HEK293 (cell line): ENCODE data around the gene ADM.

ENCODE experiments used
- CTCF ChIA-PET: fragments of 350-600 bp; formaldehyde crosslinking; extraction: SDS; loops from one replicate; lab custom pipeline; 2021; ENCODE audit warnings: antibody characterized with exemption; lab: Yijun Ruan, JAX
- POLR2A ChIA-PET: fragments of 300-600 bp; formaldehyde crosslinking; extraction: SDS; loops from one replicate; lab custom pipeline; 2020; ENCODE audit warnings: antibody characterized with exemption, inconsistent platforms; lab: Yijun Ruan, JAX
- H3K27ac ChIP-seq: fragments of 200-500 bp; sonication (Bioruptor generic); 2 replicates; pipeline ENCODE4 v1.5.1; 2014; ENCODE audit warnings: low read depth, low read length, control low read depth, inconsistent platforms; ENCODE audit errors: extremely low read depth
- H3K36me3 ChIP-seq, 2 experiments: fragments of 200-500 bp in 1 of 2; sonication (Bioruptor generic) in 1 of 2; 1 replicate in 1 of 2; 2 replicates in 1 of 2; pipeline ENCODE4 v1.5.1; 2014 to 2017; ENCODE audit warnings: inconsistent platforms in 2 of 2, low read length in 2 of 2; ENCODE audit not compliant: control insufficient read depth in 2 of 2, insufficient read depth in 1 of 2
- H3K4me1 ChIP-seq: fragments of 200-500 bp; sonication (Bioruptor generic); 2 replicates; pipeline ENCODE4 v1.5.1; 2014; ENCODE audit warnings: mild to moderate bottlenecking, low read length, inconsistent platforms; ENCODE audit not compliant: control insufficient read depth, insufficient read depth
- H3K4me3 ChIP-seq: 2 replicates; pipeline ENCODE4 v1.5.1; 2011; ENCODE audit warnings: low read depth, mild to moderate bottlenecking, control low read depth, low read length, moderate library complexity
- H3K9me3 ChIP-seq: fragments of 200-500 bp; sonication (Bioruptor generic); 2 replicates; pipeline ENCODE4 v1.5.1; 2014; ENCODE audit warnings: low read depth, low read length, inconsistent platforms; ENCODE audit not compliant: control insufficient read depth, insufficient read depth
- HOXD13 ChIP-seq: sonication (generic); formaldehyde crosslinking; IDR thresholded peaks from 2 replicates; pipeline ENCODE4 v1.8.0; 2022; ENCODE audit warnings: missing genetic modification reagents, borderline replicate concordance
- IKZF3 ChIP-seq: fragments of 450-650 bp; IDR thresholded peaks from 2 replicates; pipeline ENCODE4 v1.5.0; 2018; ENCODE audit warnings: missing biosample characterization, mild to moderate bottlenecking, missing genetic modification characterization, moderate library complexity
- KLF1 ChIP-seq: fragments of 450-650 bp; formaldehyde crosslinking; IDR thresholded peaks from 2 replicates; pipeline ENCODE4 v1.5.1; 2016; ENCODE audit warnings: missing biosample characterization, missing genetic modification characterization
- MZF1 ChIP-seq: fragments of 450-650 bp; formaldehyde crosslinking; IDR thresholded peaks from 2 replicates; pipeline ENCODE4 v1.5.1; 2017; ENCODE audit warnings: missing biosample characterization, missing genetic modification characterization, borderline replicate concordance
- OSR2 ChIP-seq: fragments of 450-650 bp; formaldehyde crosslinking; IDR thresholded peaks from 2 replicates; pipeline ENCODE4 v1.5.1; 2016; ENCODE audit warnings: missing biosample characterization, missing genetic modification characterization
- RBAK ChIP-seq: fragments of 450-650 bp; formaldehyde crosslinking; IDR thresholded peaks from 2 replicates; pipeline ENCODE4 v1.5.1; 2016; ENCODE audit warnings: missing biosample characterization, missing genetic modification characterization
- WT1 ChIP-seq: fragments of 450-650 bp; formaldehyde crosslinking; IDR thresholded peaks from 2 replicates; pipeline ENCODE4 v1.5.1; 2016; ENCODE audit warnings: missing biosample characterization, missing genetic modification characterization
- YY1 ChIP-seq: fragments of 450-650 bp; formaldehyde crosslinking; IDR thresholded peaks from 2 replicates; pipeline ENCODE4 v1.5.1; 2018; ENCODE audit warnings: missing biosample characterization, missing genetic modification characterization
- ZBTB20 ChIP-seq: fragments of 450-650 bp; formaldehyde crosslinking; IDR thresholded peaks from 2 replicates; pipeline ENCODE4 v1.5.1; 2016; ENCODE audit warnings: missing biosample characterization, missing genetic modification characterization
- ZFP41 ChIP-seq: fragments of 450-650 bp; formaldehyde crosslinking; IDR thresholded peaks from 2 replicates; pipeline ENCODE4 v1.5.1; 2016; ENCODE audit warnings: missing biosample characterization, missing genetic modification characterization, borderline replicate concordance
- ZNF146 ChIP-seq: fragments of 450-650 bp; formaldehyde crosslinking; IDR thresholded peaks from 2 replicates; pipeline ENCODE4 v1.5.1; 2016; ENCODE audit warnings: missing biosample characterization, missing genetic modification characterization
- ZNF202 ChIP-seq: fragments of 450-650 bp; formaldehyde crosslinking; IDR thresholded peaks from 2 replicates; pipeline ENCODE4 v1.5.1; 2016; ENCODE audit warnings: missing biosample characterization, missing genetic modification characterization, borderline replicate concordance
- ZNF350 ChIP-seq: fragments of 450-650 bp; formaldehyde crosslinking; IDR thresholded peaks from 2 replicates; pipeline ENCODE4 v1.5.0; 2017; ENCODE audit warnings: missing biosample characterization, mild to moderate bottlenecking, missing genetic modification characterization
- ZNF530 ChIP-seq: fragments of 450-650 bp; formaldehyde crosslinking; IDR thresholded peaks from 2 replicates; pipeline ENCODE4 v1.5.1; 2016; ENCODE audit warnings: low read depth, missing biosample characterization, missing genetic modification characterization
- ZNF558 ChIP-seq: fragments of 450-650 bp; formaldehyde crosslinking; IDR thresholded peaks from 2 replicates; pipeline ENCODE4 v1.5.1; 2016; ENCODE audit warnings: missing biosample characterization, missing genetic modification characterization
- ZNF571 ChIP-seq: fragments of 450-650 bp; formaldehyde crosslinking; IDR thresholded peaks from 2 replicates; pipeline ENCODE4 v1.5.0; 2017; ENCODE audit warnings: missing biosample characterization, missing genetic modification characterization
- ZNF623 ChIP-seq: fragments of 450-650 bp; formaldehyde crosslinking; IDR thresholded peaks from 2 replicates; pipeline ENCODE4 v1.5.1; 2016; ENCODE audit warnings: missing biosample characterization, missing genetic modification characterization
- ZNF830 ChIP-seq: fragments of 450-650 bp; IDR thresholded peaks from 2 replicates; pipeline ENCODE4 v1.5.0; 2018; ENCODE audit warnings: missing biosample characterization, missing genetic modification characterization, low read depth, mild to moderate bottlenecking, moderate library complexity
- ZSCAN30 ChIP-seq: fragments of 450-650 bp; IDR thresholded peaks from 2 replicates; pipeline ENCODE4 v1.5.1; 2018; ENCODE audit warnings: missing biosample characterization, mild to moderate bottlenecking, missing genetic modification characterization, moderate library complexity
- ZXDB ChIP-seq: fragments of 450-650 bp; formaldehyde crosslinking; IDR thresholded peaks from 2 replicates; pipeline ENCODE4 v1.5.1; 2016; ENCODE audit warnings: missing biosample characterization, missing genetic modification characterization
- TF ChIP-seq, protein P1 (sequence below): fragments of 450-650 bp; formaldehyde crosslinking; IDR thresholded peaks from 2 replicates; pipeline ENCODE4 v1.5.1; 2017; ENCODE audit warnings: missing biosample characterization, missing genetic modification characterization
- TF ChIP-seq, protein P2 (sequence below): fragments of 450-650 bp; formaldehyde crosslinking; IDR thresholded peaks from 2 replicates; pipeline ENCODE4 v1.5.1; 2016; ENCODE audit warnings: missing biosample characterization, missing genetic modification characterization
- TF ChIP-seq, protein P3 (sequence below): fragments of 450-650 bp; formaldehyde crosslinking; IDR thresholded peaks from 2 replicates; pipeline ENCODE4 v1.5.1; 2016; ENCODE audit warnings: missing biosample characterization, missing genetic modification characterization
- TF ChIP-seq, protein P4 (sequence below): fragments of 450-650 bp; formaldehyde crosslinking; IDR thresholded peaks from 2 replicates; pipeline ENCODE4; 2016; ENCODE audit warnings: missing biosample characterization, missing genetic modification characterization
- TF ChIP-seq, protein P5 (sequence below): fragments of 450-650 bp; formaldehyde crosslinking; IDR thresholded peaks from 2 replicates; pipeline ENCODE4 v1.5.1; 2016; ENCODE audit warnings: missing biosample characterization, missing genetic modification characterization
- TF ChIP-seq, protein P6 (sequence below): sonication (generic); formaldehyde crosslinking; IDR thresholded peaks from 2 replicates; pipeline ENCODE4 v1.8.1; 2022; ENCODE audit warnings: mild to moderate bottlenecking, moderate library complexity, missing genetic modification reagents

ADM gene

DNA sequence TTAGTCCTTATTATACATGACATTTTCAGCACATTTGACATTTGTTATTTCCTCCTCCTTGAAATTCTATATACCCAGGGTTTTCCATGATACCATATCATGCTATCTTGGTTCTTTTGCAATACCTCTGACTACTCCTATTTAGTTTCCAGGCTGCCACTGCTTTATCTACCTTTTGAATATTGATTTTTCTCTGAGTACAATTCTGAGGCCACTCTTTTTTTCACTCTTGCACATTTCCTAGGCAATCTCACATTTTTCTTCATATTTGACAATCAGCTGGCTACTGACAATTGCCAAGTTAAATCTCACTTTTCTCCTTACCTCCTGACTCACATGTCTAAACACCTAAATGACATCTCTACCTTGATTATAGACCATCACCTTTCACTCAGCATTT lies 22.8 kb upstream of the ADM start:
- H3K4me3 ChIP-seq = no peak overlapping the region
- ChIA-PET POLR2A (interaction anchor here (0.8 kb wide), 1 partner anchor 25 kb away, joined by 4 read pairs; no protein-coding TSS in a partner anchor), CTCF (interaction anchor here (1.1 kb wide), 2 partner anchors 8 to 21 kb away, joined by 3 read pairs; no protein-coding TSS in a partner anchor)
- no peaks in the 10 kb centered on the region for H3K4me1 ChIP-seq
- TF ChIP-seq ZBTB20 (tag by site-specific recombination) = no peak
- TF ChIP-seq ZNF558 (tag by site-specific recombination) = no peak
- no peak for TF ChIP-seq ZNF623 (tag by site-specific recombination)
- no peak for TF ChIP-seq ZNF202 (tag by site-specific recombination)
- TF ChIP-seq RBAK = no peak
- no peak for TF ChIP-seq ZNF530 (tag by site-specific recombination)
- no peak for TF ChIP-seq ZXDB (tag by site-specific recombination)
- TF ChIP-seq MZF1 (tag by site-specific recombination) = no peak
- TF ChIP-seq, protein P1, sequence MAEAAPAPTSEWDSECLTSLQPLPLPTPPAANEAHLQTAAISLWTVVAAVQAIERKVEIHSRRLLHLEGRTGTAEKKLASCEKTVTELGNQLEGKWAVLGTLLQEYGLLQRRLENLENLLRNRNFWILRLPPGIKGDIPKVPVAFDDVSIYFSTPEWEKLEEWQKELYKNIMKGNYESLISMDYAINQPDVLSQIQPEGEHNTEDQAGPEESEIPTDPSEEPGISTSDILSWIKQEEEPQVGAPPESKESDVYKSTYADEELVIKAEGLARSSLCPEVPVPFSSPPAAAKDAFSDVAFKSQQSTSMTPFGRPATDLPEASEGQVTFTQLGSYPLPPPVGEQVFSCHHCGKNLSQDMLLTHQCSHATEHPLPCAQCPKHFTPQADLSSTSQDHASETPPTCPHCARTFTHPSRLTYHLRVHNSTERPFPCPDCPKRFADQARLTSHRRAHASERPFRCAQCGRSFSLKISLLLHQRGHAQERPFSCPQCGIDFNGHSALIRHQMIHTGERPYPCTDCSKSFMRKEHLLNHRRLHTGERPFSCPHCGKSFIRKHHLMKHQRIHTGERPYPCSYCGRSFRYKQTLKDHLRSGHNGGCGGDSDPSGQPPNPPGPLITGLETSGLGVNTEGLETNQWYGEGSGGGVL (tag by site-specific recombination) = no peak
- TF ChIP-seq YY1 (tag by site-specific recombination) = no peak
- no peak for TF ChIP-seq ZNF146 (tag by site-specific recombination)
- TF ChIP-seq KLF1 (tag by site-specific recombination) = no peak
- H3K9me3 ChIP-seq = no peaks in the 10 kb centered on the region
- no peaks in the 10 kb centered on the region for H3K36me3 ChIP-seq
- no peak overlapping the region for H3K27ac ChIP-seq

DNA sequence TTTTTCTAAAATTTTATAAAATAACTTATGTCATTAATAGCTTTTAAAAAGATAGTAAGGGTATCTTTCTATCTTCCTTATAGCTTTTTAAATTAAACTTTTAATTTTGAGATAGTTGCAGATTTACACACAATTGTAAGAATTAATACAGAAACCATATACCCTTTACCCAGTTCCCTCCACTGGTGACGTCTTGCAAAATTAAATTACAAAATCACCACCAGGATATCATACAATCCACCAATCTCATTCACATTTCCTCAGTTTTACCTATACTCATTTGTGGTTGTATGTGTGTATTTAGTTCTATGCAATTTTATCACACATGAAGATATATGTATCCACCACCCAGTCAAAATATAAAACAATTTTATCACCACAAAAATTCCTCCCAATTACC lies 20.9 kb upstream of the ADM start:
- Histone ChIP-seq H3K4me1 (no peaks in the 10 kb centered on the region), H3K9me3 (no peaks in the 10 kb centered on the region), H3K36me3 (no peaks in the 10 kb centered on the region), H3K27ac (no peak overlapping the region), H3K4me3 (no peak overlapping the region)
- CTCF ChIA-PET = interaction anchor here (0.6 to 1.9 kb wide), 2 partner anchors 24 to 82 kb away, joined by 4 to 12 read pairs; no protein-coding TSS in a partner anchor
- TF ChIP-seq ZNF571 (tag by site-specific recombination) (no peak), ZNF830 (tag by site-specific recombination) (no peak), ZFP41 (no peak), HOXD13 (CRISPR knock-in tag) (no peak), WT1 (tag by site-specific recombination) (no peak), IKZF3 (tag by site-specific recombination) (no peak), OSR2 (tag by site-specific recombination) (no peak), ZSCAN30 (no peak), ZNF350 (tag by site-specific recombination) (no peak)
- TF ChIP-seq, protein P2, sequence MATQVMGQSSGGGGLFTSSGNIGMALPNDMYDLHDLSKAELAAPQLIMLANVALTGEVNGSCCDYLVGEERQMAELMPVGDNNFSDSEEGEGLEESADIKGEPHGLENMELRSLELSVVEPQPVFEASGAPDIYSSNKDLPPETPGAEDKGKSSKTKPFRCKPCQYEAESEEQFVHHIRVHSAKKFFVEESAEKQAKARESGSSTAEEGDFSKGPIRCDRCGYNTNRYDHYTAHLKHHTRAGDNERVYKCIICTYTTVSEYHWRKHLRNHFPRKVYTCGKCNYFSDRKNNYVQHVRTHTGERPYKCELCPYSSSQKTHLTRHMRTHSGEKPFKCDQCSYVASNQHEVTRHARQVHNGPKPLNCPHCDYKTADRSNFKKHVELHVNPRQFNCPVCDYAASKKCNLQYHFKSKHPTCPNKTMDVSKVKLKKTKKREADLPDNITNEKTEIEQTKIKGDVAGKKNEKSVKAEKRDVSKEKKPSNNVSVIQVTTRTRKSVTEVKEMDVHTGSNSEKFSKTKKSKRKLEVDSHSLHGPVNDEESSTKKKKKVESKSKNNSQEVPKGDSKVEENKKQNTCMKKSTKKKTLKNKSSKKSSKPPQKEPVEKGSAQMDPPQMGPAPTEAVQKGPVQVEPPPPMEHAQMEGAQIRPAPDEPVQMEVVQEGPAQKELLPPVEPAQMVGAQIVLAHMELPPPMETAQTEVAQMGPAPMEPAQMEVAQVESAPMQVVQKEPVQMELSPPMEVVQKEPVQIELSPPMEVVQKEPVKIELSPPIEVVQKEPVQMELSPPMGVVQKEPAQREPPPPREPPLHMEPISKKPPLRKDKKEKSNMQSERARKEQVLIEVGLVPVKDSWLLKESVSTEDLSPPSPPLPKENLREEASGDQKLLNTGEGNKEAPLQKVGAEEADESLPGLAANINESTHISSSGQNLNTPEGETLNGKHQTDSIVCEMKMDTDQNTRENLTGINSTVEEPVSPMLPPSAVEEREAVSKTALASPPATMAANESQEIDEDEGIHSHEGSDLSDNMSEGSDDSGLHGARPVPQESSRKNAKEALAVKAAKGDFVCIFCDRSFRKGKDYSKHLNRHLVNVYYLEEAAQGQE (tag by site-specific recombination) = no peak
- TF ChIP-seq, protein P3, sequence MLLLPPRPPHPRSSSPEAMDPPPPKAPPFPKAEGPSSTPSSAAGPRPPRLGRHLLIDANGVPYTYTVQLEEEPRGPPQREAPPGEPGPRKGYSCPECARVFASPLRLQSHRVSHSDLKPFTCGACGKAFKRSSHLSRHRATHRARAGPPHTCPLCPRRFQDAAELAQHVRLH (tag by site-specific recombination) = no peak
- TF ChIP-seq, protein P4, sequence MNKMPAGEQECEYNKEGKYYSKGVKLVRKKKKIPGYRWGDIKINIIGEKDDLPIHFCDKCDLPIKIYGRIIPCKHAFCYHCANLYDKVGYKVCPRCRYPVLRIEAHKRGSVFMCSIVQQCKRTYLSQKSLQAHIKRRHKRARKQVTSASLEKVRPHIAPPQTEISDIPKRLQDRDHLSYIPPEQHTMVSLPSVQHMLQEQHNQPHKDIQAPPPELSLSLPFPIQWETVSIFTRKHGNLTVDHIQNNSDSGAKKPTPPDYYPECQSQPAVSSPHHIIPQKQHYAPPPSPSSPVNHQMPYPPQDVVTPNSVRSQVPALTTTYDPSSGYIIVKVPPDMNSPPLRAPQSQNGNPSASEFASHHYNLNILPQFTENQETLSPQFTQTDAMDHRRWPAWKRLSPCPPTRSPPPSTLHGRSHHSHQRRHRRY (tag by site-specific recombination) = no peak
- TF ChIP-seq, protein P5, sequence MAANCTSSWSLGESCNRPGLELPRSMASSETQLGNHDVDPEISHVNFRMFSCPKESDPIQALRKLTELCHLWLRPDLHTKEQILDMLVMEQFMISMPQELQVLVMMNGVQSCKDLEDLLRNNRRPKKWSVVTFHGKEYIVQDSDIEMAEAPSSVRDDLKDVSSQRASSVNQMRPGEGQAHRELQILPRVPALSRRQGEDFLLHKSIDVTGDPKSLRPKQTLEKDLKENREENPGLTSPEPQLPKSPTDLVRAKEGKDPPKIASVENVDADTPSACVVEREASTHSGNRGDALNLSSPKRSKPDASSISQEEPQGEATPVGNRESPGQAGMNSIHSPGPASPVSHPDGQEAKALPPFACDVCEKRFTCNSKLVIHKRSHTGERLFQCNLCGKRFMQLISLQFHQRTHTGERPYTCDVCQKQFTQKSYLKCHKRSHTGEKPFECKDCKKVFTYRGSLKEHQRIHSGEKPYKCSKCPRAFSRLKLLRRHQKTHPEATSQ (tag by site-specific recombination) = no peak
- TF ChIP-seq, protein P6, sequence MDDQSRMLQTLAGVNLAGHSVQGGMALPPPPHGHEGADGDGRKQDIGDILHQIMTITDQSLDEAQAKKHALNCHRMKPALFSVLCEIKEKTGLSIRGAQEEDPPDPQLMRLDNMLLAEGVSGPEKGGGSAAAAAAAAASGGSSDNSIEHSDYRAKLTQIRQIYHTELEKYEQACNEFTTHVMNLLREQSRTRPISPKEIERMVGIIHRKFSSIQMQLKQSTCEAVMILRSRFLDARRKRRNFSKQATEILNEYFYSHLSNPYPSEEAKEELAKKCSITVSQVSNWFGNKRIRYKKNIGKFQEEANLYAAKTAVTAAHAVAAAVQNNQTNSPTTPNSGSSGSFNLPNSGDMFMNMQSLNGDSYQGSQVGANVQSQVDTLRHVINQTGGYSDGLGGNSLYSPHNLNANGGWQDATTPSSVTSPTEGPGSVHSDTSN = no peak
- TF ChIP-seq, all 188 proteins: peak for 0
- POLR2A ChIA-PET = interaction anchor here (3.5 kb wide), 1 partner anchor 20 kb away, joined by 19 read pairs; the partner anchor contains the start of gene ADM
